Caco-2 (cell line): ENCODE data around the gene PCDHGB1. TPM values are rescaled to one million over a fixed set of nuclear protein-coding genes. Genes with fewer than 3 reads are reported as not detected.
"Not testable (repeated sequence)": the region's sequence is repeated elsewhere in the genome, so short reads cannot be mapped to it uniquely, and the experiment has no call there.

Experiments used
- BruUV-seq: library from RNA; stranded (reverse); fragments of 400-500 nt; replicated peaks from 2 replicates; lab custom pipeline; 2021; lab: Mats Ljungman, UMichigan
- CTCF ChIA-PET: fragments of 300-600 bp; sonication (Branson Sonifier 250); formaldehyde crosslinking; loops from one replicate; lab custom pipeline; 2022; ENCODE audit warnings: antibody characterized with exemption; lab: Charles Lee
- POLR2A ChIA-PET: fragments of 300-600 bp; sonication (Branson Sonifier 250); formaldehyde crosslinking; loops from one replicate; lab custom pipeline; 2022; ENCODE audit warnings: antibody characterized with exemption; lab: Charles Lee
- DNase-seq, 2 experiments: peaks; one replicate each; pipeline versions ENCODE4 v3.0.0 to v3.0.0-alpha.2; 2020 to 2022
- H3K27me3 ChIP-seq: replicated peaks from 2 replicates; pipeline ENCODE4 v1.6.0; 2011; ENCODE audit warnings: low read length; ENCODE audit not compliant: control insufficient read depth, insufficient read depth
- H3K36me3 ChIP-seq: 2 replicates; pipeline ENCODE4 v1.5.1; 2011; ENCODE audit warnings: low read length; ENCODE audit not compliant: control insufficient read depth, insufficient read depth
- H3K4me1 ChIP-seq: fragments of 250-450 bp; sonication (Bioruptor Pico); 2 replicates; pipeline ENCODE4 v1.5.1; 2020; ENCODE audit warnings: mild to moderate bottlenecking
- H3K4me3 ChIP-seq: 2 replicates; pipeline ENCODE4 v1.5.1; 2011; ENCODE audit warnings: low read depth, mild to moderate bottlenecking, control low read depth, low read length
- H3K9me3 ChIP-seq: fragments of 250-450 bp; sonication (Bioruptor Pico); 2 replicates; pipeline ENCODE4 v1.5.1; 2020; ENCODE audit warnings: mild to moderate bottlenecking, moderate library complexity
- H3K27ac Mint-ChIP-seq: one replicate; pipeline ENCODE4 v1.8.0; 2022; ENCODE audit warnings: mixed read lengths; ENCODE audit not compliant: unreplicated experiment
- H3K27me3 Mint-ChIP-seq: one replicate; pipeline ENCODE4 v1.8.0; 2022; ENCODE audit warnings: mixed read lengths; ENCODE audit not compliant: insufficient read depth, unreplicated experiment
- H3K36me3 Mint-ChIP-seq: one replicate; pipeline ENCODE4 v1.8.0; 2022; ENCODE audit warnings: mild to moderate bottlenecking, mixed read lengths; ENCODE audit not compliant: insufficient read depth, unreplicated experiment
- H3K4me1 Mint-ChIP-seq: one replicate; pipeline ENCODE4 v1.8.0; 2022; ENCODE audit warnings: low read depth, mixed read lengths; ENCODE audit not compliant: unreplicated experiment
- H3K4me3 Mint-ChIP-seq: one replicate; pipeline ENCODE4 v1.8.0; 2022; ENCODE audit warnings: mild to moderate bottlenecking, moderate library complexity, mixed read lengths; ENCODE audit not compliant: unreplicated experiment
- H3K9me3 Mint-ChIP-seq: one replicate; pipeline ENCODE4 v1.8.0; 2022; ENCODE audit warnings: mixed read lengths; ENCODE audit not compliant: unreplicated experiment
- intact Hi-C: fragments of 100-400 bp; cut with micrococcal nuclease; formaldehyde crosslinking; loops from one replicate; pipeline ENCODE4 v1.10.0; 2022; ENCODE audit not compliant: unreplicated experiment
- total RNA-seq: library from RNA; stranded (reverse); gene quantifications from 2 replicates; pipeline ENCODE4 v1.2.3, GENCODE V29; 2022
- TF ChIP-seq, protein P1 (sequence below), 2 experiments: fragments of 200-600 bp in 1 of 2; IDR thresholded peaks; 1 replicate in 1 of 2; 2 replicates in 1 of 2; pipeline versions ENCODE4 v1.5.1 to v1.8.0; 2011 to 2022; ENCODE audit warnings: antibody characterized with exemption in 1 of 2, control low read depth in 1 of 2, inconsistent platforms in 1 of 2, low read depth in 1 of 2, low read length in 1 of 2, mild to moderate bottlenecking in 1 of 2, moderate library complexity in 1 of 2; ENCODE audit not compliant: insufficient read depth in 1 of 2, severe bottlenecking in 1 of 2, unreplicated experiment in 1 of 2

The PCDHGB1 gene
- total RNA-seq, 1 experiment from 2014 or later = 0.66 TPM

DNA sequence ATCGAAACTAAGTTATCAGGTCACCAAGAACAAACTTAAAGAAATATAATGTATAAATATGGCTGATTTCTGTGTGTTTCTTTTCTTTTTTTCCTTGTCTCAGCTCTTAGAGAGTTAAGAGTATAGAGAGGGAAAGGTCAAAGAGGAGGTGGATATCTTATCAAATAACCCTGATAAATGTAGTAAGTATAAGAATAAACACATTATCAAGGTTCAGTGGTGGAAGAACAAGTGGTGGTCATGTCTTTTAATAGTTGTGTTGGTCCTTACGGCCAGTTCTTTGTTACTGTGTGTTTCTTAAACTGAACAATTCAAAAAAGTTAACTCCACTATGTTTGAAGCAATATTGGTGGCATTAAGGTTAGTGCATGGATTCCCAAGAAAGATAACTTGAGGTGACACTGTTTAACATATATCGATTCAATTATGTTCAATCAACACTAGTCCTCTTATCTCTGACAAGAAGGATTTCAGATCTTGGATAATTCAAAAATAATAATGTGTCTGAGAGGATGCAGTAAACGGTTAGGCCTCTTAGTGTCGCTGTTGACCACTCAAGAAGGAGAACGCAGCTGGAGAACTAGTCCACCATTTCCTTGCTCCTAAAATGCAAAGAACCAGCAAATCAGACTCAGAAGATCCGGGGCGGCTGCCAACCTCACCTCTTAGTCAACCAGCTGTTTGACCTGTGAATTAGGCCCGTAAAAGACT, 6.5 kb upstream of the PCDHGB1 start, which contains the start of gene PCDHGA3:
Gene PCDHGA3 (plus strand): TSS at position 588 of the 711 bp plus-strand sequence. CDS start 205 bp downstream, outside the sequence.
- Histone ChIP-seq H3K4me3 (no peak within 1 kb of the TSS), H3K36me3 (no peaks in the 10 kb centered on the region), H3K9me3 (no peaks in the 10 kb centered on the region; the same call in 1 of the 2 replicates), H3K27me3 (no peaks in the 10 kb centered on the region), H3K4me1 (no peaks in the 10 kb centered on the region)
- no peak within 1 kb of the TSS for H3K27ac Mint-ChIP-seq
- intact Hi-C loops = no loop called here
- H3K4me3 Mint-ChIP-seq = no peak within 1 kb of the TSS
- no peaks in the 10 kb centered on the region for H3K36me3 Mint-ChIP-seq
- no peak for DNase-seq
- no TSS peak for BruUV-seq
- peaks cover 13% of the 10 kb centered on the region for H3K9me3 Mint-ChIP-seq
- no peaks in the 10 kb centered on the region for H3K27me3 Mint-ChIP-seq
- H3K4me1 Mint-ChIP-seq = no peaks in the 10 kb centered on the region
- TF ChIP-seq, protein P1, sequence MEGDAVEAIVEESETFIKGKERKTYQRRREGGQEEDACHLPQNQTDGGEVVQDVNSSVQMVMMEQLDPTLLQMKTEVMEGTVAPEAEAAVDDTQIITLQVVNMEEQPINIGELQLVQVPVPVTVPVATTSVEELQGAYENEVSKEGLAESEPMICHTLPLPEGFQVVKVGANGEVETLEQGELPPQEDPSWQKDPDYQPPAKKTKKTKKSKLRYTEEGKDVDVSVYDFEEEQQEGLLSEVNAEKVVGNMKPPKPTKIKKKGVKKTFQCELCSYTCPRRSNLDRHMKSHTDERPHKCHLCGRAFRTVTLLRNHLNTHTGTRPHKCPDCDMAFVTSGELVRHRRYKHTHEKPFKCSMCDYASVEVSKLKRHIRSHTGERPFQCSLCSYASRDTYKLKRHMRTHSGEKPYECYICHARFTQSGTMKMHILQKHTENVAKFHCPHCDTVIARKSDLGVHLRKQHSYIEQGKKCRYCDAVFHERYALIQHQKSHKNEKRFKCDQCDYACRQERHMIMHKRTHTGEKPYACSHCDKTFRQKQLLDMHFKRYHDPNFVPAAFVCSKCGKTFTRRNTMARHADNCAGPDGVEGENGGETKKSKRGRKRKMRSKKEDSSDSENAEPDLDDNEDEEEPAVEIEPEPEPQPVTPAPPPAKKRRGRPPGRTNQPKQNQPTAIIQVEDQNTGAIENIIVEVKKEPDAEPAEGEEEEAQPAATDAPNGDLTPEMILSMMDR (IDR thresholded peaks at IDR 0.05; ENCODE audit: insufficient read depth in 1 of 2, low read depth in 1 of 2, low read length in 1 of 2, severe bottlenecking in 1 of 2, unreplicated experiment in 1 of 2) = no peak
- CTCF ChIA-PET = interaction anchor here (1.3 to 1.5 kb wide), 2 partner anchors 23 to 221 kb away, joined by 3 to 5 read pairs; partner anchors contain the start of gene TAF7
- POLR2A ChIA-PET = no interaction called here

DNA sequence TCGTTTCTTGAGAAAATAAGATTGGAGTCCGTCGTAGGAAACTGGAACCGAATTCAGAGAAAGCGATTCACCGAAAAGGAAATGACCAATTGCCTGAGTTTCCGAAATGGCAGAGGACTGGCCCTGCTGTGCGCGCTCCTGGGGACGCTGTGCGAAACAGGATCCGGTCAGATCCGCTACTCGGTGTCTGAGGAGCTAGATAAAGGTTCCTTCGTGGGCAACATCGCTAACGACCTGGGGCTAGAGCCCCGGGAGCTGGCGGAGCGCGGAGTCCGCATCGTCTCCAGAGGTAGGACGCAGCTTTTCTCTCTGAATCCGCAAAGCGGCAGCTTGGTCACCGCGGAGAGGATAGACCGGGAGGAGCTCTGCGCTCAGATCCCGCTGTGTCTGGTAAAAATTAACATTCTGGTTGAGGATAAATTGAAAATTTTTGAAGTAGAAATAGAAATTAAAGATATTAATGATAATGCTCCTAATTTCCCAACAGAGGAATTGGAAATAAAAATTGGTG, 5.9 kb upstream of the PCDHGB1 start:
- Mint-ChIP-seq H3K36me3 (no peaks in the 10 kb centered on the region), H3K4me3 (no peak overlapping the region), H3K27me3 (no peaks in the 10 kb centered on the region), H3K9me3 (peaks cover 9% of the 10 kb centered on the region), H3K4me1 (no peaks in the 10 kb centered on the region), H3K27ac (no peak overlapping the region)
- ChIA-PET POLR2A (no interaction called here), CTCF (interaction anchor here (1.3 to 1.5 kb wide), 2 partner anchors 23 to 220 kb away, joined by 3 to 5 read pairs; partner anchors contain the start of gene TAF7)
- DNase-seq = no peak
- Histone ChIP-seq H3K4me3 (no peak overlapping the region), H3K36me3 (no peaks in the 10 kb centered on the region), H3K9me3 (no peaks in the 10 kb centered on the region; the same call in 1 of the 2 replicates), H3K4me1 (no peaks in the 10 kb centered on the region), H3K27me3 (no peaks in the 10 kb centered on the region)
- TF ChIP-seq, protein P1 (IDR thresholded peaks at IDR 0.05; ENCODE audit: insufficient read depth in 1 of 2, low read depth in 1 of 2, low read length in 1 of 2, severe bottlenecking in 1 of 2, unreplicated experiment in 1 of 2) = no peak
- no TSS peak for BruUV-seq
- intact Hi-C loops = no loop called here

DNA sequence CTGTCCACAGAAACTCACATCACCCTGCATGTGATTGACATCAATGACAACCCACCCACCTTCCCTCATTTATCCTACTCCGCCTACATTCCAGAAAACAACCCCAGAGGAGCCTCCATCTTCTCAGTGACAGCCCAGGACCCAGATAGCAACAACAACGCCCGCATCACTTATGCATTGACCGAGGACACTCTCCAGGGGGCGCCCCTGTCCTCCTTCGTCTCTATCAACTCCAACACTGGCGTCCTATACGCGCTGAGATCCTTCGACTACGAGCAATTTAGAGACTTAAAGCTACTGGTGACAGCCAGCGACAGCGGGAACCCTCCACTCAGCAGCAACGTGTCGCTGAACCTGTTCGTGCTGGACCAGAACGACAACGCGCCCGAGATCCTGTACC, 4.6 kb upstream of the PCDHGB1 start:
- DNase-seq = no peak
- BruUV-seq = no TSS peak
- intact Hi-C loops = no loop called here
- Mint-ChIP-seq H3K4me3 (no peak overlapping the region), H3K9me3 (peaks cover 9% of the 10 kb centered on the region), H3K27me3 (no peaks in the 10 kb centered on the region), H3K36me3 (peaks cover 4% of the 10 kb centered on the region), H3K27ac (no peak overlapping the region), H3K4me1 (no peaks in the 10 kb centered on the region)
- Histone ChIP-seq H3K27me3 (no peaks in the 10 kb centered on the region), H3K4me3 (no peak overlapping the region), H3K36me3 (no peaks in the 10 kb centered on the region), H3K9me3 (no peaks in the 10 kb centered on the region; the same call in 1 of the 2 replicates), H3K4me1 (no peaks in the 10 kb centered on the region)
- ChIA-PET POLR2A (no interaction called here), CTCF (no interaction called here)
- TF ChIP-seq, protein P1 (IDR thresholded peaks at IDR 0.05; ENCODE audit: insufficient read depth in 1 of 2, low read depth in 1 of 2, low read length in 1 of 2, severe bottlenecking in 1 of 2, unreplicated experiment in 1 of 2) = no peak

DNA sequence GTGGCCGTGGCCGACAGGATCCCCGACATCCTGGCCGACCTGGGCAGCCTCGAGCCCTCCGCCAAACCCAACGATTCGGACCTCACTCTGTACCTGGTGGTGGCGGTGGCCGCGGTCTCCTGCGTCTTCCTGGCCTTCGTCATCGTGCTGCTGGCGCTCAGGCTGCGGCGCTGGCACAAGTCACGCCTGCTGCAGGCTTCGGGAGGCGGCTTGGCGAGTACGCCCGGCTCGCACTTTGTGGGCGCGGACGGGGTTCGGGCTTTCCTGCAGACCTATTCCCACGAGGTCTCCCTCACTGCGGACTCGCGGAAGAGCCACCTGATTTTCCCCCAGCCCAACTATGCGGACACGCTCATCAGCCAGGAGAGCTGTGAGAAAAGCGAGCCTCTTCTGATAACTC, 3.9 kb upstream of the PCDHGB1 start:
- H3K36me3 ChIP-seq, H3K27ac Mint-ChIP-seq, intact Hi-C loops, BruUV-seq, DNase-seq, CTCF ChIA-PET, H3K4me3 ChIP-seq, POLR2A ChIA-PET, H3K4me1 Mint-ChIP-seq, H3K36me3 Mint-ChIP-seq, H3K4me1 ChIP-seq, H3K4me3 Mint-ChIP-seq, H3K27me3 Mint-ChIP-seq, H3K9me3 ChIP-seq, H3K9me3 Mint-ChIP-seq, H3K27me3 ChIP-seq: not testable (repeated sequence)
